Esophagus muscularis mucosa (tissue), 4 donors: Measurements from ENCODE around the gene TMEM130.

ENCODE experiments used
- EP300 ChIP-seq: sonication (generic); formaldehyde crosslinking; IDR thresholded peaks from one replicate; pipeline ENCODE4 v1.6.1; 2017; ENCODE audit warnings: antibody characterized with exemption
- POLR2A ChIP-seq: fragments of 450-650 bp; IDR thresholded peaks from one replicate; pipeline ENCODE4 v1.6.1; 2017; ENCODE audit warnings: antibody characterized with exemption, moderate library complexity, mild to moderate bottlenecking, low read depth
- POLR2AphosphoS5 ChIP-seq, 2 donors: sonication (generic); formaldehyde crosslinking; IDR thresholded peaks; one replicate each; pipeline ENCODE4 v1.6.1; 2017; ENCODE audit warnings: antibody characterized with exemption in 2 of 2
- TF ChIP-seq, protein P1 (sequence below), 3 experiments: fragments of 200-600 bp in 2 of 3; fragments of 450-650 bp in 1 of 3; sonication (generic) in 2 of 3; IDR thresholded peaks; one replicate each; pipeline ENCODE4 v1.5.1; 2017 to 2019; ENCODE audit warnings: antibody characterized with exemption in 3 of 3, mild to moderate bottlenecking in 2 of 3, moderate library complexity in 1 of 3

DNA sequence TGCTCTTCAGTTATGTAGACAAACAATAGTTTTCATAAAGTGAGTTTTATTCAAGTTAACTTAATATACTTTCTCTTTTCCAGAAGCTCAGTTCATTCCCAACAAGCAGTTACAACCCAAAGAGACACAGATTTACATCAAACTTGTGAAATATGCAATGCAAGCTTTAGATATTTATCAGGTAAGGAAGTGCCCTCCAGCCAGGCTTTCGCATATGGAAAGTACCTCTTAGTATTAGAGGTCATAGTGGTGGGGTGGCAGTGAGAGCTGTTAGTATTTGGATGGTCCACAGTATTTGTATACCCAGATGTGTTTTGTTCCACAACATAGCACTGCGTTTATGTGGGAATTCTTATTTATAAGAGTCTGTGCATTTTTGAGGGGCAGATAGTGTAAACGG, 40.6 kb upstream of the TMEM130 start:
- TF ChIP-seq POLR2AphosphoS5 (IDR thresholded peaks at IDR 0.05) (no peak), POLR2A (no peak), EP300 (no peak)
- TF ChIP-seq, protein P1, sequence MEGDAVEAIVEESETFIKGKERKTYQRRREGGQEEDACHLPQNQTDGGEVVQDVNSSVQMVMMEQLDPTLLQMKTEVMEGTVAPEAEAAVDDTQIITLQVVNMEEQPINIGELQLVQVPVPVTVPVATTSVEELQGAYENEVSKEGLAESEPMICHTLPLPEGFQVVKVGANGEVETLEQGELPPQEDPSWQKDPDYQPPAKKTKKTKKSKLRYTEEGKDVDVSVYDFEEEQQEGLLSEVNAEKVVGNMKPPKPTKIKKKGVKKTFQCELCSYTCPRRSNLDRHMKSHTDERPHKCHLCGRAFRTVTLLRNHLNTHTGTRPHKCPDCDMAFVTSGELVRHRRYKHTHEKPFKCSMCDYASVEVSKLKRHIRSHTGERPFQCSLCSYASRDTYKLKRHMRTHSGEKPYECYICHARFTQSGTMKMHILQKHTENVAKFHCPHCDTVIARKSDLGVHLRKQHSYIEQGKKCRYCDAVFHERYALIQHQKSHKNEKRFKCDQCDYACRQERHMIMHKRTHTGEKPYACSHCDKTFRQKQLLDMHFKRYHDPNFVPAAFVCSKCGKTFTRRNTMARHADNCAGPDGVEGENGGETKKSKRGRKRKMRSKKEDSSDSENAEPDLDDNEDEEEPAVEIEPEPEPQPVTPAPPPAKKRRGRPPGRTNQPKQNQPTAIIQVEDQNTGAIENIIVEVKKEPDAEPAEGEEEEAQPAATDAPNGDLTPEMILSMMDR (IDR thresholded peaks at IDR 0.05), result no peak
